OCI-LY7 (cell line): ENCODE measurements around the gene RNF175. TPM values are rescaled to one million over a fixed set of nuclear protein-coding genes. Genes with fewer than 3 reads are reported as not detected.

Source experiments
- BruUV-seq: library from RNA; stranded (reverse); fragments of 400-500 nt; replicated peaks from 2 replicates; lab custom pipeline; 2021; lab: Mats Ljungman, UMichigan
- CTCF ChIA-PET: fragments of 300-600 bp; sonication (Branson Sonifier 250); formaldehyde crosslinking; loops from one replicate; lab custom pipeline; 2022; ENCODE audit warnings: antibody characterized with exemption; ENCODE audit not compliant: unreplicated experiment; lab: Charles Lee
- POLR2A ChIA-PET: fragments of 300-600 bp; sonication (Branson Sonifier 250); formaldehyde crosslinking; loops from one replicate; lab custom pipeline; 2022; ENCODE audit warnings: antibody characterized with exemption; lab: Charles Lee
- DNase-seq: peaks from one replicate; pipeline ENCODE4 v3.0.0-alpha.2; 2015; ENCODE audit warnings: low spot score
- H2AFZ ChIP-seq: fragments of 200-600 bp; sonication (generic), shearing (Covaris generic); 2 replicates; pipeline ENCODE4 v1.6.1; 2014; ENCODE audit warnings: mild to moderate bottlenecking, antibody characterized with exemption, low read length, moderate library complexity
- H3K27ac ChIP-seq: fragments of 200-600 bp; sonication (generic); 2 replicates; pipeline ENCODE4 v1.5.1; 2014; ENCODE audit warnings: mixed run types, low read depth, mild to moderate bottlenecking, moderate library complexity, low read length, inconsistent platforms; ENCODE audit not compliant: poor library complexity, severe bottlenecking
- H3K36me3 ChIP-seq: fragments of 200-600 bp; sonication (generic); 2 replicates; pipeline ENCODE4 v1.6.1; 2014; ENCODE audit warnings: mild to moderate bottlenecking, antibody characterized with exemption, low read length, moderate library complexity, mixed read lengths; ENCODE audit not compliant: insufficient read depth
- H3K4me1 ChIP-seq: fragments of 200-600 bp; sonication (generic); 2 replicates; pipeline ENCODE4 v1.5.1; 2014; ENCODE audit warnings: mild to moderate bottlenecking, low read length; ENCODE audit not compliant: insufficient read depth, poor library complexity, severe bottlenecking
- H3K4me2 ChIP-seq: fragments of 200-600 bp; sonication (generic); 2 replicates; pipeline ENCODE4 v1.6.1; 2014; ENCODE audit warnings: mild to moderate bottlenecking, low read length
- H3K4me3 ChIP-seq: fragments of 200-600 bp; sonication (generic); 2 replicates; pipeline ENCODE4 v1.5.1; 2014; ENCODE audit warnings: mild to moderate bottlenecking, low read depth, low read length; ENCODE audit not compliant: poor library complexity, severe bottlenecking
- H3K79me2 ChIP-seq: fragments of 200-600 bp; sonication (generic); 2 replicates; pipeline ENCODE4 v1.6.1; 2016; ENCODE audit warnings: low read depth, mild to moderate bottlenecking, low read length, moderate library complexity, mixed read lengths; ENCODE audit not compliant: insufficient read depth
- H3K9me2 ChIP-seq: fragments of 200-600 bp; sonication (generic); 2 replicates; pipeline ENCODE4 v1.6.1; 2016; ENCODE audit warnings: mild to moderate bottlenecking, low read length, mixed read lengths; ENCODE audit not compliant: insufficient read depth
- H3K9me3 ChIP-seq: fragments of 200-600 bp; sonication (generic); 2 replicates; pipeline ENCODE4 v1.6.1; 2014; ENCODE audit warnings: mild to moderate bottlenecking, mixed run types, low read length, mixed read lengths
- H4K20me1 ChIP-seq: fragments of 200-600 bp; sonication (generic); 2 replicates; pipeline ENCODE4 v1.6.1; 2014; ENCODE audit warnings: mild to moderate bottlenecking, antibody characterized with exemption, low read length, moderate library complexity, mixed read lengths; ENCODE audit not compliant: insufficient read depth
- CTCF ChIP-seq: fragments of 200-600 bp; sonication (generic); conservative IDR thresholded peaks from 2 replicates; pipeline ENCODE4 v1.5.1; 2014; ENCODE audit warnings: mild to moderate bottlenecking, antibody characterized with exemption, low read length, moderate library complexity, mixed read lengths
- EZH2phosphoT487 ChIP-seq: fragments of 200-600 bp; sonication (generic); IDR thresholded peaks from 2 replicates; pipeline ENCODE4 v1.6.1; 2018; ENCODE audit warnings: low read depth, borderline replicate concordance, mild to moderate bottlenecking, mixed run types, antibody characterized with exemption, low read length, moderate library complexity, mixed read lengths
- intact Hi-C: fragments of 100-400 bp; cut with micrococcal nuclease; formaldehyde crosslinking; loops from one replicate; pipeline ENCODE4 v1.10.0; 2022; ENCODE audit not compliant: unreplicated experiment
- total RNA-seq, 2 experiments: library from RNA; depleted of rRNA in 1 of 2; stranded (reverse); fragments of >200 nt in 1 of 2; shearing (Covaris generic) in 1 of 2; gene quantifications; 2 replicates each; pipeline ENCODE4 v1.2.3, GENCODE V29; 2014 to 2022

The RNF175 gene
- total RNA-seq, 2 experiments from 2014 or later: 0.25 TPM; not detected in 1

- intact Hi-C loops: no loop called here
- TF ChIP-seq CTCF (no peak), EZH2phosphoT487 (no peak)
- no peak overlapping the region for H2AFZ ChIP-seq
- no peak overlapping the region for H3K4me3 ChIP-seq
- no peaks in the 10 kb centered on the region for H3K9me2 ChIP-seq
- no peak overlapping the region for H3K4me2 ChIP-seq
- no peak for DNase-seq
- no peaks in the 10 kb centered on the region for H4K20me1 ChIP-seq
- H3K79me2 ChIP-seq: no peaks in the 10 kb centered on the region
- no peaks in the 10 kb centered on the region for H3K4me1 ChIP-seq
- ChIA-PET CTCF (no interaction called here), POLR2A (interaction anchor here (0.5 kb wide), 1 partner anchor 19 kb away, joined by 3 read pairs; no protein-coding TSS in a partner anchor)
- BruUV-seq: no TSS peak
- no peaks in the 10 kb centered on the region; the same call in 1 of the 2 replicates for H3K9me3 ChIP-seq
- no peaks in the 10 kb centered on the region for H3K36me3 ChIP-seq
- no peak overlapping the region for H3K27ac ChIP-seq
These were observed 80.3 kb downstream of the RNF175 start for GRCh38 chr4:153679486-153679885.

GRCh38 chr4:153676984-153677383, 82.8 kb downstream of the RNF175 start:
- CTCF ChIA-PET: no interaction called here
- H3K79me2 ChIP-seq: no peaks in the 10 kb centered on the region
- H3K9me3 ChIP-seq: no peaks in the 10 kb centered on the region; the same call in 1 of the 2 replicates
- no peak overlapping the region for H3K27ac ChIP-seq
- no peak for TF ChIP-seq CTCF
- no peak for TF ChIP-seq EZH2phosphoT487
- no peak overlapping the region for H2AFZ ChIP-seq
- no peaks in the 10 kb centered on the region for H3K4me1 ChIP-seq
- DNase-seq: no peak
- POLR2A ChIA-PET: interaction anchor here (0.6 to 1.0 kb wide), 2 partner anchors 34 to 129 kb away, joined by 3 to 5 read pairs; no protein-coding TSS in a partner anchor
- no TSS peak for BruUV-seq
- no peaks in the 10 kb centered on the region for H3K36me3 ChIP-seq
- H4K20me1 ChIP-seq: no peaks in the 10 kb centered on the region
- no peak overlapping the region for H3K4me2 ChIP-seq
- intact Hi-C loops: no loop called here
- H3K4me3 ChIP-seq: no peak overlapping the region
- no peaks in the 10 kb centered on the region for H3K9me2 ChIP-seq

- no peak for TF ChIP-seq CTCF
- TF ChIP-seq EZH2phosphoT487: no peak
- Histone ChIP-seq H3K4me1 (no peaks in the 10 kb centered on the region), H4K20me1 (no peaks in the 10 kb centered on the region), H3K79me2 (no peaks in the 10 kb centered on the region), H3K27ac (no peak overlapping the region), H3K9me3 (no peaks in the 10 kb centered on the region; the same call in 1 of the 2 replicates), H3K4me3 (no peak overlapping the region), H3K4me2 (no peak overlapping the region), H3K36me3 (no peaks in the 10 kb centered on the region), H2AFZ (no peak overlapping the region), H3K9me2 (no peaks in the 10 kb centered on the region)
- DNase-seq: no peak
- no TSS peak for BruUV-seq
- ChIA-PET POLR2A (interaction anchor here (1.0 kb wide), 1 partner anchor 33 kb away, joined by 3 read pairs; no protein-coding TSS in a partner anchor), CTCF (no interaction called here)
- intact Hi-C loops: no loop called here
These were observed 83.3 kb downstream of the RNF175 start for GRCh38 chr4:153676486-153676885.
